ENCODE measurements around the gene RAMP1.
"Not testable (repeated sequence)": the region's sequence is repeated elsewhere in the genome, so short reads cannot be mapped to it uniquely, and the experiment has no call there.

RAMP1 gene

DNA sequence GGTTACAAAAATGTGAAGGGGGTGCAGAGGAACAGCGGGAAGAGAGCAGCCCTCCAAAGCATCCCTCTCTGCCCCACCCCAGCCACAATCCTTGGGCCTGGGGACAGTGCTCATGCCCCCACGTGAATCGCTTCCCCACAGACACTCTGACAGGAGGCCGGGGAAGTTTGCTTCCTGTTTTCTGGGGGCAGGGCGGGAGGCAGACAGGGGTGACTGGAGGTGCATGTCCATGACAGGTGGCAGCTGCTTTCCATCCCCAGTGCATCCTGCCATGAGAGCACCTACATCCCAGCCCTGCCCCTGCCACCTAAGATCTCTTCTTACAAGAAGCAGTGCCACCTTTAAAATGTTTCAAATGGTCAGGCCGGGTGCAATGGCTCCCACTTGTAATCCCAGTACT, 60.2 kb downstream of the RAMP1 start:
- DNase-seq = no peak

DNA sequence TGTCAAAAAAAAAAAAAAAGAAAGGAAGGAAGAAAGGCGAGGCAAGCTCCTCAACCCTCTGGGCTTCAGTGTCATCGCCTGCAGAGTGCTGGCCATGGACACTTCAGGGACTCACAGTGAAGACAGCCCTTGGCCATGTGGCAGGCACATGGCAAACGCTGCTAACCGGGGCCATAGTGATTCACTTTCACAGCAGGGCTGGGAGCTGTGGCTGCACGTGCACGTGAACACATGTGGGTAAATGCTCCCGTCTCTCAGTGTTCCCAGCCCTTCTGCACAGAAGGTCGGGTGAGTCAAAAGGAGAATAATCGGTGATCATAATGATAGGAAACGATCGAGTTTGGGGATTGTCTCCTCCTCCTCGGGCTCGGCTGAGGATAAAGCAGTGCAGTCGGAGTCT, 61.2 kb downstream of the RAMP1 start:
- DNase-seq = no peak

DNA sequence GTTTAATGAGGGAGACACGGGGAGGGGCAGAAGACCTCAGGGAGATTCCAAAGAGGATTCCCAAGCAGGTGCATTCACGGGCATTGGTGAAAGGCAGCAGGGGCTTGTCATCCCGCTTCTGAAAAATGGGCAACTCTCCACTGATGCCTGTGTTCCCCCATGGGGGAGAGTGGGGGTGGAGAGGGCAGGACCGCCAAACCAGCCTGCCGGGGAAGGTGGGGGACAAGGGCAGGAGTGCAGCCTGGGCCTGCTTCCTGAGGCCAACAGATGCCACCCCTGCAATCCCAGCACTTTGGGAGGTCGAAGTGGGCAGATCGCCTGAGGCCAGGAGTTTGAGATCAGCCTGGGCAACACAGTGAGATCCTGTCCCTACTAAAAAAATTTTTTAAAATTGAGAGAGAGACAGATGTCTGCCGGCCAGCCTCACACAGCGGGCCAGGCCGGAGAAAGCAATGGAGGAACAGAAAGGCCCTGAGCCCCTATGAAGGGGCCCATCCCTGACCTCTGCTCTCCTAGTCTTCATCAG, 62.6 kb downstream of the RAMP1 start:
- DNase-seq = no peak

DNA sequence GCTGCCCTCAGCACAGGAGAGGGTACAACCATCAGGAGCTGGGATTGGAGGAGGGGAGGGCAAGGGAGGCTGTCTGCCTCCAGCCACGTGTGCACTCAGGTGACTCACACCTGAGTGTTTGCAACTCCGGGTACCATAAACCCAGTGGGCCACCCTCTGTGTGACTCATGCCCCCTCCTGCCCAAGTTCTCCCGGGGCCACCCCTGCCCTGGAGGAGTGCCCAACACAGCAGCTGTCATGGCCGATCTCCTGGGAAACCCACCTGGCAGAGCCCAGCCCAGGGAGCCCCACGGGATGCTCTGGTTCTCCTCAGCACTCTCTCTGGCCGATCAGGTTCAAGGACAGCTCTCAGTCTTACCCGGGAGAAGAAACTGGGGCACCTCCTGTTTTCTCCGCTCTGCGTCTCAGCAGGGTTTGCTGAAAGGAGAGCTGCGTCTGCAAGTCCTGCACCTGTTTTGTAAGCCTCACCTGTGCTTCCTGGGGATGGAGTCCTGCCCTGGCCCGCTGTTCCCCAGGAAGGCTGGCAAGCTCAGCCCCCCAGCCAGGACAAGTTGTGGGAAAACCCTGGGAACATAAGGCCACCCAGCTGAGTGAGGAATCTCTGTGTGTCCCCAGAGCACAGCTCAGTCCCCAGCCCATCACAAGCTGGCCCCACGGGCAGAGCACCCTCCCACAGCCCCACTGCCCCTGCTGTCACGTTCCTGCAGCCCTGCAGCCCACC, 63.4 kb downstream of the RAMP1 start:
- DNase-seq = peak in 1 of 2 donors; percentile 36

DNA sequence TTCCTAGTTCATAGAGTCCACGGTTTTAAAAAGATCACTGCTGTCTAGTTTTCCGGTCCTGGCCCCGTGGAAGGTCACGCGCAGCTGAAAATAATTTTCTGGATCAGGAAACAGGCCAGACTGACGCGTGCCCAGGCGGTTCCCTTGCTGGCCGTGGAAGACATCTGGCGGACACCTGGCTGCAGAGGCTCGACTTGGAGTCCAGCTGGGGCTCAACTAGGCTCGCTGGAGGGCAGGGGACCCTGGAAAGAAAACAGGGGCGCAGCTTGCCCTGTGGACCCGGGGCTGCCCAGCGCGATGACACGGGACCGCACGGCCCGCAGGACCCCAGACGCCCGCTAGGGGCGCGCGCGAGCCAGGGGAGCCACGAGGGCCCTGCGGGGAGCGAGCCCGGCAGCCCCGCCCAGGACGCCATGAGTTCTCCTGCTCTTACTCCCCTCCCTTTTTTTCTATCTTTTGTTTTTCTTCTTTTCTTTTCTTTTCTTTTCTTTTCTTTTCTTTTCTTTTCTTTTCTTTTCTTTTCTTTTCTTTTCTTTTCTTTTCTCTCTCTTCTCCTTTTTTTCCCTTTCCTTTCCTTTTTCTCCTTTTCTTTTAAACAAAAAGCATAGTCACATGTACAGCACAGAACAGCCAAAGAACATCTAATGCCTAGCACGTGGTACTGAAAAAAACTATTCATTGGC, 64.2 kb downstream of the RAMP1 start:
- peak; percentile 87 to 89 for DNase-seq

DNA sequence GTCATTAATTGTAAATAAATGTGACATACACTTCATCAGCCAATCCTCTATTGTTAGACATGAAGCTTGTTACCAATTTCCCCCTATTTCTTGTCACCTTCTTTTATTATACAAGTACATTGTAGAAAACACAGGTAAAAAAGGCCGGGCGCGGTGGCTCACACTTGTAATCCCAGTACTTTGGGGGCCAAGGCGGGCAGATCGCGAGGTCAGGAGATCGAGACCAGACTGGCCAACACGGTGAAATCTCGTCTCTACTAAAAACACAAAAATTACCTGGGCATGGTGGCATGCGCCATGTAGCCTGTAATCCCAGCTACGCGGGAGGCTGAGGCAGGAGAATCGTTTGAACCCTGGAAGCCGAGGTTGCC, 64.7 kb downstream of the RAMP1 start:
- DNase-seq = no peak

DNA sequence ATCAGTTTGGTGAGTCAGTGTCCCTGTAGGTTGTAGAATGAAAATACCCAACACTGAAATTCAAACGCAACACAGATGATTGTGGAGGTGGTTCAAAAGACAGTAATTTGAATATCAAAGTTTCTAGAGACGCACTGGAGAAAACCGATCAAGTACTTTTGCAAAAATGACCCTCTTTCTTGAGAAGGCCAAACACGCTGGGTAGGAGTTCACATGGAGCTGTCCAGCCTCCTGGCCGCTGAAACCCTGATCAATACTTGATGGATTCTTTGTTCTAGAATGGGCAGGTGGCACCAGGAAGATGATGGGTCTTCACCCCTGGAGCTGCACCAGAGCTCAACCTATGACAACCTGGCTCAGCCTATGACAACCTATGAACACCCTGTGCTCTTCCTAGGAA, 67.7 kb downstream of the RAMP1 start:
- no peak for DNase-seq

DNA sequence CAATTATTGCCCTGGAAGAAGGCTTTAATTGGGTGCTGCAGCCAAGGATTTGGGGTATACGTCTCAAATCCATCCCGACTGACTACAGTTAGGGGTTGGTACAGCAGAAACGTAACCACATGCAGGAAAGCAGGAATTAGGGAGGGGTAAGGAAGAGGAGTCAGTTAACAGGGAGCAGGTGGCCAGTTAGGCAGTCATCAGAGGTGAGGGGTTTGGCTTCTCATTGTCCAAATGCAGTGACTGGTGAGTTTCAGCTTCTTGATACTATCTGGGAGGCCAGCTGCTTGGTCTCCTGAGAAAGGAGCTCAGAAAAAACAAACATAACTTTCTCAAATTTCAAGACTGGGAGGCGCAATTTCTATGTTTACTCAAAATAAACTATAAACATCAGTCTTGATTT, 68.6 kb downstream of the RAMP1 start:
- DNase-seq = no peak

DNA sequence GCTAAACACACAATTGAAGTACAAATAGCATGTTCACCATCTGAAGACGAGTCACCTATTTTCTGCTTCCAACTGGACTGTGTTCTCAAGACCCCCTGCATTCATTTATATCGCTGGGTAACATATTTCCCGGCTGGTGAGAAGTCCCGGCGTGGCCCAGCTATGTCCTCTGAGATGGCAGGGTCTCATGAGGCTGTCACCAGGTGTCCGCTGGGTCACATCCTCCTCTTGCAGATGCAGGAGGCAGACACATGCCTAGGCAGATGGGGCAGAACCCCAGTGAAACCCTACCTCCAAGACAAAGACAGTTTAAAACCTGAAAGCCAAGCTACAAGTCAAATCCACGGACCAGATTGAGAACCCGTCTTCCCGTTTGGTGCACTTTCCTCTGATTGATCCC, 70.6 kb downstream of the RAMP1 start:
- no peak for DNase-seq

DNA sequence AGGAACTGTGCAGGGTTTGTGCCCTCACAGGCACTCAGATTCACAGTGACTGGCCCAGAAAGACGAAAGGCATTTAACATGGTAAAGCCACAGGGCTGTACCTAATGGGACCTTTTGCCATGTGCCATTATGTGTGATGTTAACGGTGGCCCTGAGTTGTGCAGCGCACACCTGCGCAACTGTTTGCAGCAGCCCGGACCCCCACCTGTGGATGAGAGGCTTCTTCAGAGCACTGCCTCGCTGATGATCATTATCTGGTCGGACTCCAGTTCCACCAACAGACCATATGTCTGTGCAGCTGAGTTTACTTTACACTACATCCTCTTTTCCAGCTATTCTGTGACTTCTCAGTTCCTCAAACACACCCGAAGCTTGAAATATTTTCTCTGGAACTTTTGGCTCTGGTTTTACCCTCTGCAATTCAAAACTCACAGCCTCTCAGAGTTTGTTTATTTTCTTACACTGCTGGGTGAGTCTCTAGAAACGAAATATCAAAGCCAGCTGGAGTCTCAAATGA, 71.8 kb downstream of the RAMP1 start:
- DNase-seq = no peak

DNA sequence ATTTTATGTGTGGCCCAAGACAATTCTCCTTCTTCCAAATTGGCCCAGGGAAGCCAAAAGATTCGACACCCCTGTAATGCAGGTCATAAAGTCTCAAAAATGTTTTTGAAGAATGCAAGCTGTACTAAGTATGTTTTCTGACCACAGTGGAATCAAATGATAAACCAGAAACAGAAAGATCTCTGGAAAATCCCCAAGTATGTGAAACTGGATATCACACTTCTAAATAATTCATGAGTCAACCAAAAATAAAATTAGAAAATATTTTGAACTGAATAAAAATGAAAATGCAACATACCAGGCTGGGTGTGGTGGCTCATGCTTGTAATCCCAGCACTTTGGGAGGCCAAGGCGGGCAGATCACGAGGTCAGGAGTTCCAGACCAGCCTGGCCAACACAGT, 73.3 kb downstream of the RAMP1 start:
- DNase-seq = no peak

DNA sequence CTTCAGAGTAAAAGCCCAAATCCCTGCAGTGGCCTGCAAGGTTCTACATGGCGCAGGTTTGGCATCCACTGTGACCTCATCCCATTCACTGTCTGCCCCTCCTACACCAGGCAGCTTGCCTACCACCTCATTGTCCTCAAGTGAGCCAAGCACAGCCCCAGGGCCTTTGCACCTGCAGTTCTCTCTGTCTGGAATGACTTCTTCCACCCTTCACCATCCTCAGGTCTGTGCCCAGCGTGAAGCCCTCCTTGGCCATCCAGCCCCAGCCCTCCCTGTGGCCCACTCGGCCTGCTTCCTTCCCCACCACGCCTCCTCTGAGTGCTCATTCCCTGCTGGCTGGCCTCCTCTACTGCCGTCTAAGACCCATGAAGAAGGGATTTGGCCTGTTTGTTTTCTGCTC, 74.8 kb downstream of the RAMP1 start:
- no peak for DNase-seq

DNA sequence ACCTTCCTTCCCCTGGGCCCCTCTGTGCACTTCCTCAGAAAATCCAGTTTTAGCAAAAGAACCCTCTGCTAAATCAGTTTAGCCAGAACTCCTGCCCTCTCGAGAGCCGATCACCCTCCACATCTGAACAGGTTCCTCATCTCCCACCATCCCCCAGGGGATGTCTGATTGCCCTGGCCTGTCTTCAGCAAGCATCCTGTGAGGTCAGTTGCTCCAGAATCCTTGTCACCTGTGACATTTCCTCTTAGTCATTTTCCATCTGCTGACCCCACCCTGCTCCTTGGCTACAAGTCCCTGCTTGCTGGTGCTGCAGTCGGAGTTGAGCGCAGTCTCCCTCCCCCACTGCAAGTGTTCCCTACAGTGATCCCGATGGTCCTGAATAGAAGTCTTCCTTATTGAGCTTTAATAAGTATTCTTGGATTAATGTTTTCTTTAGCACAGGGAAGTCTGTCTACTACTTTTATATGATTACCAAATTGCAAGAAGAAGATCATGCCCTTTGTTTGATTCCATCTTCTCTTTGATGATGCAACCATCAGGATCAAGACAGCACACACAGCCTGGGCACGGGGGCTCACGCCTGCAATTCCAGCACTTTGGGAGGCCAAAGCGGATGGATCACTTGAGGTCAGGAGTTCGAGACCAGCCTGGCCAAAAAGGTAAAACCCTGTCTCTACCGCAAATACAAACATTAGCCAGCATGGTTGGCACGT, 76.5 kb downstream of the RAMP1 start:
- no peak for DNase-seq

DNA sequence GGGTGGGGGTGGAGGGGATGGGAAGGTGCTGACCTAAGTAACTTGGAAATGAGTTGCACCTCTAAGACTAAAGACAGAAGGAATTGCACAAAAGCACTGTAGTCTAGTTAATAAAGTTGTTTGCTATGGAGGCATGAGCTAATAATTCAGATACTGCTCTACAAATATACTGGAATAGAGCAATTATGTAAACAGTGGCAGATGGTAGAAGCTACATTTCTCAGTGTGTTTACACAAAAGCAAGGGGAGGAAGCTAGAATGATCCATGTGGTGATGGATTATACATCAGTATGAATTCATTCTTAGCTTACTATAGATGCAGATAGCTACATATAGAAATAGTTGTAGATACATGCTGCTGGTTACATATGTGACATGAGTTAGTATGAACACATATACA, 79.8 kb downstream of the RAMP1 start:
- DNase-seq = no peak

DNA sequence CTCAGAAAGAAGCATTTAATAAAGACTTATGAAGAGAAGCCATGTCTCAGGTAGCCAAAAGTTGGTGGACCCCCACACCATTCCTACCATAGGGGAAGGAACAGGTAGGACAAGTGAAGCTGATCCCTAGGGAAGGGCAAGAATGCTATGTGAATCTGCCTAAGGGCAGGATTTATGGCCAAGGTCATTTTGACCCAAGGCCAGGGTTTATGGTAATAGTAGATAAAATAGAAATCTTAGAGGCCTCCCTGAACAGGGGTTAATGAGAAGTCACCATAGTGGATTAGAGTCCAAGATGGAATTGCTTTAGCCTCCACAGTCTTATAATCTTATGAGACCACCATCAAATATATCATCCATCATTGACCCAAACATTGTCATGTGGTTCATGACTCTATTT, 81.4 kb downstream of the RAMP1 start:
- DNase-seq = no peak

DNA sequence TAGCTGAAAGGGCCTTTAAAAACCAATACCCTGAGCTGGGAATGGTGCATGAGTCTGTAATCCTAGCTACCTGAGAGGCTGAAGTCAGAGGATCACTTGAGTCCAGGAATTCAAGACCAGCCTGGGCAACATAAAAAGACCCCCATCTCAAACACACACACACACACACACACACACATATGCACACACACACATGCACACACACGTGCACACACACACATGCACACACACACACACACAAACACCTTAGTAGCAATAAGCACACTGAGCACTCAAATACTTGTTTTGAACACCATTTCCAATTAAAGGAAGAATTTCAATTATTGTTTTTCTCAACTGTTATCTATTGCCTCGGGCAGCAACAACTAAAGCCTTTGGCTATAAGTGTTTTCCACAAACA, 81.8 kb downstream of the RAMP1 start:
- DNase-seq = no peak

DNA sequence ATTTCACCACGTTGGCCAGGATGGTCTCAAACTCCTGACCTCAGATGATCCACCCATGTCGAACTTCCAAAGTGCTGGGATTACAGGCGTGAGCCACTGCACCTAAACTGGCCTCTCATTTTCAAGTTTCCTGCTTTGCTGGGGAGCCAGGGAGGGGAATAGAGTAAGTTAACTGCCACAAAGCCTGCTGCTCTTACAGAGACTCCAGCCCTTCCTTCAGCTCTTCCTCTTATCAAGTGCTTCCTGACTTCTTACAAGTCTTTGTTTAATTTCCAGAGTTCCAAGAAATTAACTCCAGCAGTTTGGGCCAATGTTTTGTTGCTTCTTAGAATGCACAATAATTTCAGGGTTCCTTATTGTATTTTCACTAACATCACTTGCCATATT, 83.1 kb downstream of the RAMP1 start:
- DNase-seq = no peak

DNA sequence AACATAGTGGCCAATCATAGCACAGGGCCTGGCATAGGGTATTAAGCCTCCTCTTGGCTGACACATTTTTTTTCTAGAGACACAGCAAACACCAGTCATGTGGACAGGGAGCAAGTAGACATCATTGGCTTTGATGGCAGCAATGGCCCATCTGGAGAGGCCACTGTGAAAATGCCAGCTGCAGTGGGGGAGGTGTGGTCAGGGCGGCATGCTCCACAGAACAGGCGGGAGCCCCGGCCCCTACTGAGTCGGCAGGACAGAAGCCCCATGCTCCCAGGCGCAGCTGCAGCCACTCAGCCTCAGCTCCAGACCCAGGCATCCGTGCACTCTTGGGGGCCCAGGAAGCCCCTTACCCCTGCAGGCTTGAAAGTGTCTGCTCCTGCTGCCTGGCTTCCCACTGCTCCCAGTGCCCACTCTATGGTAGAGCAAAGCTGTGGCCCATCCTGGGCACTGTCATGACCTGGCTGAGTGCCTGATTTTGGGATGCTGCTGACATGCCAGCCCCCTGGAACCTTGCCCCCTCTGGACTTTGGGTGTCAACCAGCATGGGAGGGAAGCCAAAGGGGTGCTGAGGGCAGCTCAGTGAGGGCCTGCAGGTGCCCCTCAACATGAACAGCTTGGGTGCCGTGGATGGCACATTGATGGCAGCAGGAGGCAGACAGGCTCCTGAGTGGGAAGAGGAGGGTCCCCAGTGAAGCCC, 84.1 kb downstream of the RAMP1 start:
- no peak for DNase-seq

DNA sequence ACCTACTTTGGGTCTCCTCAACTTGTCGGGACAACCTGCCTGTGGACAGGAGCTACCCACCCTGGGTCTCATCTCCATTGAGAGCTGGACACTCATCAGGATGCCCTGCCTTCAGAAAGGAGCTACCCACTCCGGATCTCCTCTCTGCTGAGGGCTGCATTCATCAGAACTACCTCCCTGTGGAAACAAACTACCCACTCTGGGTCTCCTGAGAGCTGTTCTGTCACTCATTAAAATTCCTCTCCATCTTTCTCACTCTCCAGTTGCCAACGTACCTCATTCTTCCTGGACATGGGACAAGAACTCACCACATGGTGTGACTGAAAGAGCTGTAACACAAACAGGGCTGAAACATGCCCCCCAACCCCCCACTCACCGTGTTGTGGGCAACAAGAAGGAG, 84.9 kb downstream of the RAMP1 start:
- no peak for DNase-seq

DNA sequence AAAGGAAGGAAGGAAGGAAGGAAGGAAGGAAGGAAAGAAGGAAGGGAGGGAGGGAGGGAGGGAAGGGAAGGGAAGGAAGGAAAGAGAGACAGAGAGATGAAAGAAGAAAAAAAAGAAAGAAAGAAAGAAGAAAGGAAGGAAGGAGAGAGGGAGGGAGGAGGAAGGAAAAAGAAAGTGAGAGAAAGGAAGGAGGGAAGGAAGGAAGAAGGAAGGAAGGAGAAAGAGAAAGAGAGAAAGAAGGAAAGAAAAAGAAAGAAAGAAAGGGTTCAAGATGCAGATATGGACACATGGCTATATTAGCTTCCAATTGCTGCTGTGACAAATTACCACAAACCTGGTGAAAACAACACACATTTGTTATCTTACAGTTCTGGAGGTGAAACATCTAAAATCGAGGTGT, 87.0 kb downstream of the RAMP1 start:
- DNase-seq = no peak

DNA sequence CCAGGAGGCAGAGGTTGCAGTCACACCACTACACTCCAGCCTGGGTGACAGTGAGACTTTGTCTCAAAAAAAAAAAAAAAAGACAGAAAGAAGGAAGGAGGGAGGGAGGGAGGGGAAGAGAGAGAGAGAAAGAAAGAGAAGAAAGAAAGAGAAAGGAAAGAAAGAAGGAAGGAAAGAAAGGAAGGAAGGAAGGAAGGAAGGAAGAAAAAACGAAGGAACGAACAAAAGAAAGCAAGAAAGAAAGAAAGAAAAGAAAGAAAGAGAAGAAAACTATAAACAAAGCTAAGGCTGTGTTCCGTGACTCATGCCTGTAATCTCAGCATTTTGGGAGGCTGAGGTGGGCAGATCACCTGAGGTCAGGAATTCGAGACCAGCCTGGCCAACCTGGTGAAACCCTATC, 91.9 kb downstream of the RAMP1 start:
- DNase-seq = not testable (repeated sequence)

DNA sequence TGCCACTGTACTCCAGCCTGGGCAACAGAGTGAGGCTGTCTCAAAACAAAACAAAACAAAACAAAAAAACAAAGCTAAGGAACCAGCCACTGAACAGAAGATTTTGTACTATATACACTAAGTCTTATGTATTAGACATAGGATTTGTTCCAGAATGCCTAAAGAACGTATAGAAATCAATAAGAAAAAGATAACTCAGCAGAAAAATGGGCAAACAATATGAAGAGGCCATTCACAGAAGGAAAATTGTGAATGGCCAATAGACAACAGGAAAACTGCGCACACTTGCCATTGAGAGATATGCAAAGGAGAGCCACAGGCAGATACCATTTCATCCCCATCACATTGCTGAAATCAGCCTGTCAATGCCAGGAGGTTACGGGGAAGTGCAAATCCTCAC, 92.5 kb downstream of the RAMP1 start:
- DNase-seq = no peak

DNA sequence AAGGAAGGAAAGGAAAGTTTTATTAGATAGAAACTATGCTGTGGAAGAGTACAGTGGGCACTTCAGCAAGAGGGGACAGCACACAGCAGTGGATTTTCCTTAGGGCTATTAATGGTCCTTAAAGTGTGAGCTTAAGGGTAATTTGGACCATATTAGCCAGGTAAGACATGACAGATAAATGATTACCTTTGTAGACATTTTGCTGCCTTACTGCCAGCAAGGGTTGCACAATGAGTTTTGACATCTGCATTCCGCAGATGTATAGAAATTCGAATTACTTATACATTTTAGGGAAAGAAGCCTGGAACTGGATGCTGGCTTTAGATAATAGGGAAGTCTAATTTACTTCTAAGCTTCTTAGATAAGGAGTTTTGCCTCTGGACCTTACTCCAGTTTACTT, 93.4 kb downstream of the RAMP1 start:
- no peak for DNase-seq
